ENCODE measurements around the gene CLPTM1L.
A peak's percentile ranks its signal among the peaks of the same experiment; 100 is the strongest.

Gene CLPTM1L

GRCh38 chr5:1315709-1316587 is 29.0 kb downstream of the CLPTM1L start:
- DNase-seq (ENCODE audit: extremely low read depth in 1 of 2, low read depth in 1 of 2) = no peak

GRCh38 chr5:1315018-1315708 is 29.7 kb downstream of the CLPTM1L start:
- no peak for DNase-seq (ENCODE audit: extremely low read depth in 1 of 2, low read depth in 1 of 2)

GRCh38 chr5:1314564-1314982 is 30.3 kb downstream of the CLPTM1L start:
- DNase-seq (ENCODE audit: extremely low read depth in 1 of 2, low read depth in 1 of 2) = no peak

GRCh38 chr5:1312993-1313833 is 31.7 kb downstream of the CLPTM1L start:
- peak in 1 of 2 donors; percentile 11 for DNase-seq (ENCODE audit: extremely low read depth in 1 of 2, low read depth in 1 of 2)

- peak in 1 of 2 donors; percentile 19 for DNase-seq (ENCODE audit: extremely low read depth in 1 of 2, low read depth in 1 of 2)
Observed at GRCh38 chr5:1312206-1312605, 32.7 kb downstream of the CLPTM1L start.

- DNase-seq (ENCODE audit: extremely low read depth in 1 of 2, low read depth in 1 of 2) = no peak
Observed at GRCh38 chr5:1311439-1312055, 33.4 kb downstream of the CLPTM1L start.

- DNase-seq (ENCODE audit: extremely low read depth in 1 of 2, low read depth in 1 of 2) = no peak
Observed at GRCh38 chr5:1310118-1310517, 34.8 kb downstream of the CLPTM1L start.

- DNase-seq (ENCODE audit: extremely low read depth in 1 of 2, low read depth in 1 of 2) = no peak
Observed at GRCh38 chr5:1304033-1304432, 40.9 kb downstream of the CLPTM1L start.

GRCh38 chr5:1302258-1302657 is 42.6 kb downstream of the CLPTM1L start:
- no peak for DNase-seq (ENCODE audit: extremely low read depth in 1 of 2, low read depth in 1 of 2)

GRCh38 chr5:1300581-1301083 is 44.3 kb downstream of the CLPTM1L start:
- no peak for DNase-seq (ENCODE audit: extremely low read depth in 1 of 2, low read depth in 1 of 2)

GRCh38 chr5:1299961-1300360 is 44.9 kb downstream of the CLPTM1L start:
- DNase-seq (ENCODE audit: extremely low read depth in 1 of 2, low read depth in 1 of 2) = no peak

GRCh38 chr5:1299511-1299850 is 45.4 kb downstream of the CLPTM1L start:
- no peak for DNase-seq (ENCODE audit: extremely low read depth in 1 of 2, low read depth in 1 of 2)

- no peak for DNase-seq (ENCODE audit: extremely low read depth in 1 of 2, low read depth in 1 of 2)
Observed at GRCh38 chr5:1298723-1299510, 46.0 kb downstream of the CLPTM1L start.

GRCh38 chr5:1298067-1298551 is 46.8 kb downstream of the CLPTM1L start:
- DNase-seq (ENCODE audit: extremely low read depth in 1 of 2, low read depth in 1 of 2) = no peak

- no peak for DNase-seq (ENCODE audit: extremely low read depth in 1 of 2, low read depth in 1 of 2)
Observed at GRCh38 chr5:1297243-1297642, 47.7 kb downstream of the CLPTM1L start.

GRCh38 chr5:1295650-1296037 is 49.3 kb downstream of the CLPTM1L start:
- no peak for DNase-seq (ENCODE audit: extremely low read depth in 1 of 2, low read depth in 1 of 2)

- peak in 1 of 2 donors; percentile 55 for DNase-seq (ENCODE audit: extremely low read depth in 1 of 2, low read depth in 1 of 2)
Observed at GRCh38 chr5:1294835-1295649, 49.9 kb downstream of the CLPTM1L start, which contains the start of gene TERT. Gene TERT (minus strand): TSS chr5:1295068. CDS start chr5:1294989, 79 bp downstream.

GRCh38 chr5:1294206-1294834 is 50.6 kb downstream of the CLPTM1L start:
- no peak for DNase-seq (ENCODE audit: extremely low read depth in 1 of 2, low read depth in 1 of 2)
